SK-N-SH treated with all-trans-retinoic acid at 6 μM for 48 hours (cell line): ENCODE data around the gene METAP2.

ENCODE experiments used
- ARNTL ChIP-seq: fragments of 450-650 bp; formaldehyde crosslinking; IDR thresholded peaks from 2 replicates; pipeline ENCODE4 v1.5.0; 2020; ENCODE audit warnings: low read depth, mild to moderate bottlenecking, moderate library complexity, borderline replicate concordance
- ESRRG ChIP-seq: fragments of 250-450 bp; sonication (Bioruptor Pico); IDR thresholded peaks from 2 replicates; pipeline ENCODE4 v1.6.1; 2021; ENCODE audit warnings: mild to moderate bottlenecking
- GLIS3 ChIP-seq: fragments of 250-450 bp; sonication (Bioruptor Pico); IDR thresholded peaks from 2 replicates; pipeline ENCODE4 v1.5.0; 2020; ENCODE audit warnings: mild to moderate bottlenecking, moderate library complexity
- ISL1 ChIP-seq: fragments of 250-450 bp; sonication (Bioruptor Pico); IDR thresholded peaks from 2 replicates; pipeline ENCODE4 v2.1.2; 2022; ENCODE audit warnings: mild to moderate bottlenecking, moderate library complexity
- RARB ChIP-seq: fragments of 250-450 bp; sonication (Bioruptor Pico); IDR thresholded peaks from 2 replicates; pipeline ENCODE4 v1.8.0; 2021; ENCODE audit warnings: mild to moderate bottlenecking, moderate library complexity
- TOX ChIP-seq: fragments of 250-450 bp; sonication (Bioruptor Pico); IDR thresholded peaks from 2 replicates; pipeline ENCODE4 v1.8.0; 2021; ENCODE audit warnings: mild to moderate bottlenecking, moderate library complexity, borderline replicate concordance
- ZFP3 ChIP-seq: fragments of 250-450 bp; sonication (Bioruptor Pico); IDR thresholded peaks from 2 replicates; pipeline ENCODE4 v1.5.0; 2020; ENCODE audit warnings: mild to moderate bottlenecking, moderate library complexity
- ZFP30 ChIP-seq: fragments of 450-650 bp; formaldehyde crosslinking; IDR thresholded peaks from 2 replicates; pipeline ENCODE4 v1.5.0; 2022; ENCODE audit warnings: mild to moderate bottlenecking, moderate library complexity
- ZNF565 ChIP-seq: fragments of 450-650 bp; formaldehyde crosslinking; conservative IDR thresholded peaks from 2 replicates; pipeline ENCODE4 v1.5.0; 2020; ENCODE audit warnings: low read depth, mild to moderate bottlenecking, moderate library complexity
- ZNF70 ChIP-seq: fragments of 450-650 bp; formaldehyde crosslinking; IDR thresholded peaks from 2 replicates; pipeline ENCODE4 v1.5.0; 2020; ENCODE audit warnings: mild to moderate bottlenecking, moderate library complexity
- TF ChIP-seq, protein P1 (sequence below): fragments of 250-450 bp; sonication (Bioruptor Pico); IDR thresholded peaks from 2 replicates; pipeline ENCODE4 v1.5.1; 2020; ENCODE audit warnings: low read depth, mild to moderate bottlenecking, moderate library complexity
- TF ChIP-seq, protein P2 (sequence below): fragments of 250-450 bp; sonication (Bioruptor Pico); IDR thresholded peaks from 2 replicates; pipeline ENCODE4 v1.5.1; 2021; ENCODE audit warnings: mild to moderate bottlenecking, moderate library complexity

DNA sequence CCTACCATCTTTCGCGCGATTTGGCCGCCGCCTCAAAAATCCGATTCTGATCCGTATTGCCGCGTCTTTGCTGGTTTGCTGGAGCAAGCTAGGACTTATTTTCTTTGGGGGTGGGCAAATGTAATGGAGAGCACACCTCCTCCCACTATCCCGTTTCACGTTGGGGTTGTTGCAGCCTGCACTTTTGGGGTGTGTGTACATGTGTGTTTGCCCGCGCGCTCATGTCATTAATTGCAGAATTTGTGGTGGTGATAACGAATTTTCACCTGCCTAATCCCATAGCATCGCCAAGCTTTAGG, 657 bp downstream of the METAP2 start:
- TF ChIP-seq ISL1 (CRISPR knock-in tag) (no peak), ZFP30 (CRISPR knock-in tag) (no peak), ZNF70 (no peak), GLIS3 (CRISPR knock-in tag) (no peak), ZFP3 (CRISPR knock-in tag) (no peak), ESRRG (CRISPR knock-in tag) (no peak), ARNTL (no peak), RARB (CRISPR knock-in tag) (no peak), ZNF565 (CRISPR knock-in tag) (no peak), TOX (no peak)
- TF ChIP-seq, protein P1, sequence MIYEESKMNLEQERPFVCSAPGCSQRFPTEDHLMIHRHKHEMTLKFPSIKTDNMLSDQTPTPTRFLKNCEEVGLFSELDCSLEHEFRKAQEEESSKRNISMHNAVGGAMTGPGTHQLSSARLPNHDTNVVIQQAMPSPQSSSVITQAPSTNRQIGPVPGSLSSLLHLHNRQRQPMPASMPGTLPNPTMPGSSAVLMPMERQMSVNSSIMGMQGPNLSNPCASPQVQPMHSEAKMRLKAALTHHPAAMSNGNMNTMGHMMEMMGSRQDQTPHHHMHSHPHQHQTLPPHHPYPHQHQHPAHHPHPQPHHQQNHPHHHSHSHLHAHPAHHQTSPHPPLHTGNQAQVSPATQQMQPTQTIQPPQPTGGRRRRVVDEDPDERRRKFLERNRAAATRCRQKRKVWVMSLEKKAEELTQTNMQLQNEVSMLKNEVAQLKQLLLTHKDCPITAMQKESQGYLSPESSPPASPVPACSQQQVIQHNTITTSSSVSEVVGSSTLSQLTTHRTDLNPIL (CRISPR knock-in tag), result no peak
- TF ChIP-seq, protein P2, sequence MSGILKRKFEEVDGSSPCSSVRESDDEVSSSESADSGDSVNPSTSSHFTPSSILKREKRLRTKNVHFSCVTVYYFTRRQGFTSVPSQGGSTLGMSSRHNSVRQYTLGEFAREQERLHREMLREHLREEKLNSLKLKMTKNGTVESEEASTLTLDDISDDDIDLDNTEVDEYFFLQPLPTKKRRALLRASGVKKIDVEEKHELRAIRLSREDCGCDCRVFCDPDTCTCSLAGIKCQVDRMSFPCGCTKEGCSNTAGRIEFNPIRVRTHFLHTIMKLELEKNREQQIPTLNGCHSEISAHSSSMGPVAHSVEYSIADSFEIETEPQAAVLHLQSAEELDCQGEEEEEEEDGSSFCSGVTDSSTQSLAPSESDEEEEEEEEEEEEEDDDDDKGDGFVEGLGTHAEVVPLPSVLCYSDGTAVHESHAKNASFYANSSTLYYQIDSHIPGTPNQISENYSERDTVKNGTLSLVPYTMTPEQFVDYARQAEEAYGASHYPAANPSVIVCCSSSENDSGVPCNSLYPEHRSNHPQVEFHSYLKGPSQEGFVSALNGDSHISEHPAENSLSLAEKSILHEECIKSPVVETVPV (CRISPR knock-in tag), result no peak
